ENCODE data around the gene DOHH.

GRCh38 chr19:3536429-3537100, 36.1 kb upstream of the DOHH start:
- TF ChIP-seq CTCF (optimal IDR thresholded peaks at IDR 0.05 in 1 of 3, IDR thresholded peaks at IDR 0.05 in 1 of 3, conservative IDR thresholded peaks at IDR 0.05 in 1 of 3; ENCODE audit: extremely low read depth in 1 of 3, insufficient read depth in 2 of 3, low read length in 3 of 3) (no peak), EZH2 (IDR thresholded peaks at IDR 0.05; ENCODE audit: low read length) (no peak)

All from keratinocyte (primary cell).